ENCODE data around the gene LMX1A.

LMX1A gene

GRCh38 chr1:165218731-165219130 is 137.8 kb downstream of the LMX1A start:
- DNase-seq (ENCODE audit: low spot score), result no peak

- no peak for DNase-seq (ENCODE audit: low spot score)
Measured at GRCh38 chr1:165217958-165218357, 138.6 kb downstream of the LMX1A start.

- DNase-seq (ENCODE audit: low spot score), result no peak
Measured at GRCh38 chr1:165216254-165216653, 140.3 kb downstream of the LMX1A start.

GRCh38 chr1:165215676-165216075 is 140.8 kb downstream of the LMX1A start:
- no peak for DNase-seq (ENCODE audit: low spot score)

- no peak for DNase-seq (ENCODE audit: low spot score)
Measured at GRCh38 chr1:165212229-165212628, 144.3 kb downstream of the LMX1A start.

GRCh38 chr1:165207853-165208515 is 148.5 kb downstream of the LMX1A start:
- no peak for DNase-seq (ENCODE audit: low spot score)

- no peak for DNase-seq (ENCODE audit: low spot score)
Measured at GRCh38 chr1:165205145-165205544, 151.4 kb downstream of the LMX1A start.

GRCh38 chr1:165204548-165204947 is 152.0 kb downstream of the LMX1A start:
- DNase-seq (ENCODE audit: low spot score), result no peak

GRCh38 chr1:165191087-165191486 is 165.4 kb downstream of the LMX1A start:
- no peak for DNase-seq (ENCODE audit: low spot score)

GRCh38 chr1:165189913-165190312 is 166.6 kb downstream of the LMX1A start:
- no peak for DNase-seq (ENCODE audit: low spot score)

- DNase-seq (ENCODE audit: low spot score), result no peak
Measured at GRCh38 chr1:165189011-165189410, 167.5 kb downstream of the LMX1A start.

GRCh38 chr1:165187031-165188009 is 169.2 kb downstream of the LMX1A start:
- DNase-seq (ENCODE audit: low spot score), result no peak

- no peak for DNase-seq (ENCODE audit: low spot score)
Measured at GRCh38 chr1:165185161-165185889, 171.2 kb downstream of the LMX1A start.

GRCh38 chr1:165182975-165183374 is 173.5 kb downstream of the LMX1A start:
- DNase-seq (ENCODE audit: low spot score), result no peak

GRCh38 chr1:165179306-165179705 is 177.2 kb downstream of the LMX1A start:
- no peak for DNase-seq (ENCODE audit: low spot score)

- no peak for DNase-seq (ENCODE audit: low spot score)
Measured at GRCh38 chr1:165174491-165174890, 182.0 kb downstream of the LMX1A start.

GRCh38 chr1:165173818-165174217 is 182.7 kb downstream of the LMX1A start:
- no peak for DNase-seq (ENCODE audit: low spot score)

- DNase-seq (ENCODE audit: low spot score), result no peak
Measured at GRCh38 chr1:165173409-165173808, 183.1 kb downstream of the LMX1A start.

GRCh38 chr1:165172666-165173065 is 183.8 kb downstream of the LMX1A start:
- DNase-seq (ENCODE audit: low spot score), result no peak

- no peak for DNase-seq (ENCODE audit: low spot score)
Measured at GRCh38 chr1:165169729-165170128, 186.8 kb downstream of the LMX1A start.

- DNase-seq (ENCODE audit: low spot score), result no peak
Measured at GRCh38 chr1:165169028-165169427, 187.5 kb downstream of the LMX1A start.

- DNase-seq (ENCODE audit: low spot score), result no peak
Measured at GRCh38 chr1:165168467-165168866, 188.0 kb downstream of the LMX1A start.
